ENCODE data around the gene UMAD1.
A peak's percentile ranks its signal among the peaks of the same experiment; 100 is the strongest.

UMAD1 gene

DNA sequence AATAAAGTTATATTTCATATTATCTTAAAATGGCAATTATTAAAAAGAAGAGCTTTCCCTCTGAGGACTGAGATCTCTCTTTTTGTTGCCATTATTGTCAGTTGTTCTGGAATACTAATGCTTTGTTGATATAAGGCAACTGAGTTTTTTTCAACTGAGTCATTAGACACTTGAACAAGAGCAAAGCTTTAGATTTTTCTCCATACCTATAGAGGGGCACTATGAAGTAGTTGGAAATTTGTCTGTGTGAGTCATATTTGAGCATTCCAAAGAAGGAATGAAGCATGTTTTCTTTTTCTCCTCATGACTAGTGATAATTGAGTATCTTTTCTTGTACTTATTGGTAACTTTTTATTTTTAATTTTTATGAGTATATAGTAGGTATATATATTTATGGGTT lies 53.3 kb downstream of the UMAD1 start:
- DNase-seq: peak; percentile 90

DNA sequence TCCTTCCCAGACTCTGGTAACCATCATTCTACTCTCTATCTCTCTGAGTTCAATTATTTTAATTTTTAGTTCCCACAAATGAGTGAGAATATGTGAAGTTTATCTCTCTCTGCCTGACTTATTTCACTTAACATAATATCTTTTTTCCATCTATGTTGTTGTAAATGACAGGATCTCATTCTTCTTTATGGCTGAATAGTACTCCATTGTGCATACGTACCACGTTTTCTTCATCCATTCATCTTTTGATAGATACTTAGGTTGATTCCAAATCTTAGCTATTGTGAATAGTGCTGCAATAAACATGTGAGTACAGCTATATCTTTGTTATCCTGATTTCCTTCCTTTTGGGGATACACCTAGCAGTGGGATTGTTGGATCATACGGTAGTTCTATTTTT lies 54.0 kb downstream of the UMAD1 start:
- DNase-seq: no peak

DNA sequence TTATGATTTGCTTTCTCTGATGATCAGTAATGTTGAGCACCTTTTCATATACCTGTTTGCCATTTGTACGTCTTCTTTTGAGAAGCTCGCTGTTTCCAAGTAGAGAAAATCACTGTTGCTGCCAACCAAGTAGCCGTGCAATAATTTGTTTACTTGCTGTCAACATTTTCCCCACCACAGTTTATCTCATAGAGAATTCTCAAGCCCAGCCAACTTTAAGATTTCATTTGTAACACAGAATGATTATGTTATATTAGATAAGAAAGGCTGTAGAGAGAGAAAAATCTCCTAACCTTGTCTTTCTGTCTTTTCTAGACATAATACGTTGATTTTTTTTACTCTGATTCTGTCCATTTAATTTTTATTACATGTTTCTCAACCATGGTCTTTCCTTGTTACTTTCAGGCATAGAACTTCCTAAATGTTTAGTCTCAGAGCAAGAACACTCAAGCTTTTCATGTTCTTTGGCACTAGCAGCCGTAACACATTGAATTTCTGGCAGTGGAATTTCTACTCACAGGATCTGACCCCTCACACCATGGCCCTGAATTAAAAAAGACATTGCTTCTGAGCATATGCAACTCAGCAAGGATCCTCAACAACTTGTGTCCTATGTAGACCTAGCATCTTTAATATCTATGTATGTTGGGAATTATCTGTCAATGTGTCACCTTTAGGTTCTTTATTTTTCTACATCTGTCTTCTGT lies 54.7 kb downstream of the UMAD1 start:
- no peak for DNase-seq

GRCh38 chr7:7696458-7697119 lies 56.0 kb downstream of the UMAD1 start:
- peak; percentile 63 for DNase-seq

DNA sequence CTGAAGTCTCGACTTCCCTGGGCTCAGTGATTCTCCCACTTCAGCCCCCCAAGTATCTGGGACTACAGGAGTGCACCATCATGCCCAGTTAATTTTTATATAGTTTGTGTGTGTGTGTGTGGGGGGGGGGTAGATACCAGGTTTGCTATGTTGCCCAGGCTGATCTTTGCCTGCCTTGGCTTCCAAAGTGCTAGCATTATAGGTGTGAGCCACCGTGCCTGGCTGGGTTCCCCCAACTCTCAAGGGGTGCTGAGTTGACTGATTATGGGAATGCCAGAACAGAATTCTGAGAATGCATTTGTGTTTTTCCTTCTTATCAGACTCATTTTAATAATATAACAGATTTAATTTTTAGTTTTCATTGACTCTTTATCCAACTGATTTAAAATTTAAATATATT lies 58.4 kb downstream of the UMAD1 start:
- DNase-seq: no peak

- DNase-seq: no peak
These were observed 58.8 kb downstream of the UMAD1 start for GRCh38 chr7:7699380-7699779.

DNA sequence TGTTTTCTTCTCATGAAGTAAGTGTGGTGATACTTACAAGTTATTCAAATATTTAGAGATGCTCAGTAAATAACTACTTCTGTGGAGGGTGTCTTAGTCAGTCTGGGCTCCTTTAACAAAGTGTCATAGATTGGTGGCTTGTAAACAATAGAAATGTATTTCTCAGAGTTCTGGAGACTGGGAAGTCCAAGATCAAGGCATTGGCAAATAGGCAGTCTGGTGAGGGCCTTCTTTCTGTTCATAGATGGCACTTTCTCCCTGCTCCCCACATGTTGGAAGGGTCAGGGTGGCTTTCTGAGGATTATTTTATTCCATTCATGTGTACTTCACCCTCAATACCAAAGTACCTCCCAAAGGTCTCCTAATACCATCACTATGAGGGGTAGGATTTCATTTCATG lies 59.4 kb downstream of the UMAD1 start:
- DNase-seq: no peak

GRCh38 chr7:7701527-7701926 lies 61.0 kb downstream of the UMAD1 start:
- DNase-seq: no peak

DNA sequence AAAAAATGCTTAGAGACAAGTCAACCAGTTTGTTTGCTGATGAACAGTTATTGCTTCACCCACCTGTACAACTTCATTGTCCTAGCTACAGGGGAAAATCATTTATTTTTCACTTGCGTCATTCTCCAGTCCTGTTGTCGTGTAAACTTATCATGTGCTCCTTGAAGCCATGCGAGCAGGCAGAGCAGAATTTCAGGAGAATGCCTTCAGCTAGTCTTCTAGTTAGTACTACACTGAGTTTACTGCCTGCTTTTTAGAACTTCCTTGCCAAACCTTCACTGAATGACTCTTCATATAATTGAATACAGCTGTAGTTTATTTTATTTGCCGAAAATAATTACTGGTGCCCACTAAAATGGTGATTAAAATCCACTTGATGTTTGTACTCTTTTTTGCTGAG lies 62.3 kb downstream of the UMAD1 start:
- peak; percentile 35 for DNase-seq

- DNase-seq: no peak
These were observed 62.9 kb downstream of the UMAD1 start for GRCh38 chr7:7703427-7703826.

GRCh38 chr7:7704867-7705266 lies 64.3 kb downstream of the UMAD1 start:
- no peak for DNase-seq

DNA sequence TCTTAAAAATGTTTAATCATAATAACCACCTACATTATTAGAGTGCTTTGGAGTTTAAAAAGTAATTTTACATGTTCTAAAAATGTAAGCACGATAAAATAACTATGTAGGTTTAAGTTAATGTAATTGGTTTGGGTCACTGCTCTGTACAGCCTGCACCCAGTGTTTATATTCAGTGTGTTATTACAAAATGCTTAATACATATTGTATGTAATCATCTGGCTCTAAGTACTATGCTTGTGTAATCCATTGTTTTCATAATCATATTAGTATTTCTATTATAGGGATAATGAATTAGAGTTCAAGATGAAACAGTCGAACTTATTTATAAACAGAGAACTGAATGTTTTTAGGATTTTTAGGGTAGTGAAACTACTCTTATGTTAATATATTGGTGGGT lies 64.8 kb downstream of the UMAD1 start:
- no peak for DNase-seq

DNA sequence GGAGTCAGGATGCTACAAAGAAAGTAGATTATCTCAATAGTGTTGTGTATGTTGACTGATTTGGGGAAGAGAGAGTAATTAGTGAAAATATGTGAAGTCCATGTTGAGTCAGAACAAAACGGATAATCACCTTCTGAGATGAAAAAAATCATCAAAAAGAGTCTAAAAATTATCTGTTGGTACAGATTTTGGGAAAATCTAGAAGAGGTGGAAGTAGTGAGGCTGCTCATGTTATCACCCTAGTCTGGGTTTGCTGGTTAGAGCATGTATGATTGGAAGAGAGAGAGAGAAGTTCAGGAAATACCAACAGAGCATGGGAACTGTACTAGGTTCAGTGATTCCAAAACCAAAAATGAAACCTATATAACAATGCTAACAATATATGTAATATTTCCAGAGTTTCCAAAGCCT lies 65.6 kb downstream of the UMAD1 start:
- no peak for DNase-seq

DNA sequence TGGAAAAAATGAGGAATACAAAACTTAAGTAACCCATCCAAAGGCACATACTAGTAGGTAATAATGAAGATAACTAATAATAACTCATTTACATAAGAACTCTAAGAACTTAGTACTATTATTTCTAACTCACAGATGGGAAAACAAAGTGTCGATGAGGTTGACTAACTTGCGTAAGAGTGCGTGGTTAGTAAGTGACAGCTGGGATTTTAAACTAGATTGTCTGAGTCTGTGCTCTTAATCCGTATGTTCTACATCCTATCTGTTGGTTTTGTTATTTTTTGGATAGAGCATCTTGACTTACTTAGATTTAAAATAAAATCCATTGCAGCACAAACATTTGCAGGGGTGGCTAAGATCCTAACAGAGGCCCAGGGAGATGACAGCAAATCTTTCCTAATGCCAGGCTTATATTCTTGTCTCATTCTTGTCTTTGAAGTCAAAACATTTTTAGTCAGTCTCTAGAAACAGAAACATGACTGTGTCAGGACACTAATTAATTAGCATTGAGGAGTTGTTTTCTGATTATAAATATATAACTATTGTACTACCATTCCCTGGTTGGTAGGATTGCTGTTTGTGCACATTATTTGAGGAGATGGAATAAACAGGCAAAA lies 66.1 kb downstream of the UMAD1 start:
- no peak for DNase-seq

- DNase-seq: no peak
These were observed 66.7 kb downstream of the UMAD1 start for GRCh38 chr7:7707246-7707645.

GRCh38 chr7:7707806-7708205 lies 67.3 kb downstream of the UMAD1 start:
- DNase-seq: peak; percentile 32

GRCh38 chr7:7709291-7709690 lies 68.7 kb downstream of the UMAD1 start:
- no peak for DNase-seq

GRCh38 chr7:7710469-7710868 lies 69.9 kb downstream of the UMAD1 start:
- DNase-seq: no peak

DNA sequence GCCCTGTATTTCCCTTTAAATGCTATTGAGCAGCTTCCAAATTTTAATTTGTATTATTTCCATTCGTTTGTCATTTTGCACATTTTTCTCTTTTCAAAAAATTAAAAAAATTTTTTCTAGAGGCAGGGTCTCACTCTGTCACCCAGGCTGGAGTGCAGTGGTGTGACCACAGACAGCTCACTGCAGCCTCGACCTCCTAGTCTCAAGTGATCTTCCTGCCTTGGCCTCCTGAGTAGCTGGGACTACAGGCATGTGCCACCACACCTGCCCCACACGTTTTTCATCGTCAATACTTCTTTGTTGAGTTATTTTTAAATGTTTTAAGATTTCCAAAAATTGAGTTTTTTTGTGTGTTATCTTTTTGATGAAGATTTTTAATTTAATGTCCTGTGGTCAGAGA lies 73.2 kb downstream of the UMAD1 start:
- no peak for DNase-seq

DNA sequence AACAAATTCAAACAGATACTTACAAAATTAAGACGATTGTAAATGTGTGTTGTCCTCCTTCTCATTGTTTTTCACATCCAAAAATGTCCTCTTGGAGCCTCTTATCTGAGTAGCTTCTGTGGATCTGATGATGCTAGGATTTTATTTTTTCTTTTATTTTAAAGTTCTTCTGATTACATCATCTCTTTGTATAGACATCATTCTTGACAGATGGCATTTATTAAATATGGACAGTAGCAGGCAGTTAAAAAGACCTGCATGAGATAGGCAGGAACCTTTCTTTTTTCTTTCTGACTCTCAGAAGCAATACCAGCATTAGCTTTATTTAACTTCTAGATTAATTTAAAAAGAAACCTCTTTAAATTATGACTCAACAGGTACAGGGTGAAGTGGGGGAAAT lies 77.9 kb downstream of the UMAD1 start, which contains the start of gene RPA3:
Gene RPA3 (minus strand): TSS at position 116 of the 400 bp plus-strand sequence. CDS start 78,189 bp downstream, outside the sequence.
- no peak for DNase-seq

DNA sequence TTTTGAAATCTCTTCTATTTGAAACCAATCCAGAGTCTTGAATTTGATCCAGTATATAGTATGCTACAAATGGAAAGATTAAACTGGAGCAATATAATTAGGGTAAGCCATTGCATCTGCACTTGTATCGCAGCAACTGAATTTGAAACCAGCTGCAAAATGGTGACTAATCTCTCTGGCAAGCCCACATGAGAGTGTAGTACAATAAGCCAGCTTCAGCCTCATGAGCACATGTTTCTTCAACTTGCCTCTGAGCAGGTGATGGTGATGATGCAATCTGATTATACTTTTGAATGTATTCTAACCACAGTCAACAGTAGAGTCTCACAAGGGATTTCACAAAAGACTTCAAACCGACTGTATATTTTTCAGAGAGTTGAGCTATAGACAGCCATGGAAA lies 78.7 kb downstream of the UMAD1 start:
- peak; percentile 90 for DNase-seq

DNA sequence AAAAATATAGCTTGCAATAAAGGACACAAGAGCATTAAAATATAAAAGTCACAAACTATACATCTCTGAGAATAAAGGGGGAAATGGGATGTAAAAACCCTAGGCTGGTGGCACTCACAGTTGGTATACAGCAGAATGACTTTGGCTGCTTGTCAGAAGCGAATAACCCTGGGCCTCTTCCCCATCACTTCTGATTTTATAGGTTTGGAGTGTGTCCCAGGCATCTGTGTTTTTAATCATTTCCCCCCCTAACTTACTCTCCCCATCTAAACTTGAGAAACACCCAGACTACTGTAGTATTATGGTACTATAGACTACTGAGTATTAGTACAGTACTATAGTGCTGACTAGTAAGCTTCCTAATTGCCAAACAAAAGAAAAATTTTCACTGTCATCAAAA lies 79.6 kb downstream of the UMAD1 start:
- no peak for DNase-seq

GRCh38 chr7:7720750-7721621 lies 80.4 kb downstream of the UMAD1 start:
- no peak for DNase-seq

Measured in fibroblast of skin of abdomen (primary cell).